Activated B cell treated with CpG ODN at 0.5 μM for 24 hours (primary cell): ENCODE measurements around the gene KCNA2. TPM values are rescaled to one million over a fixed set of nuclear protein-coding genes. Genes with fewer than 3 reads are reported as not detected.

ENCODE experiments used
- ATAC-seq: fragments of 200-7000 bp; cut with Tn5 transposase; one replicate; pipeline ENCODE4 v1.10.0; 2021; ENCODE audit warnings: low read depth, mild to moderate bottlenecking, moderate library complexity
- CTCF ChIA-PET: fragments of 350-600 bp; sonication (Branson Sonifier 250); formaldehyde crosslinking; loops from one replicate; lab custom pipeline; 2021; ENCODE audit warnings: antibody characterized with exemption; lab: Charles Lee
- POLR2A ChIA-PET: fragments of 350-600 bp; sonication (Branson Sonifier 250); formaldehyde crosslinking; loops from one replicate; lab custom pipeline; 2021; ENCODE audit warnings: antibody characterized with exemption; lab: Charles Lee
- DNase-seq: peaks from one replicate; pipeline ENCODE4 v3.0.0; 2022
- H3K27ac Mint-ChIP-seq: one replicate; pipeline ENCODE4 v1.8.0; 2020; ENCODE audit warnings: mixed read lengths
- H3K27me3 Mint-ChIP-seq: one replicate; pipeline ENCODE4 v1.8.0; 2021; ENCODE audit warnings: mixed read lengths
- H3K36me3 Mint-ChIP-seq: one replicate; pipeline ENCODE4 v1.8.0; 2021; ENCODE audit warnings: low read depth, mixed read lengths
- H3K4me1 Mint-ChIP-seq: one replicate; pipeline ENCODE4 v1.8.0; 2021; ENCODE audit warnings: mixed read lengths
- H3K4me3 Mint-ChIP-seq: one replicate; pipeline ENCODE4 v1.8.0; 2020; ENCODE audit warnings: mild to moderate bottlenecking, mixed read lengths
- H3K9me3 Mint-ChIP-seq: one replicate; pipeline ENCODE4 v1.8.0; 2020; ENCODE audit warnings: mixed read lengths
- intact Hi-C: fragments of 100-400 bp; cut with micrococcal nuclease; formaldehyde crosslinking; loops from one replicate; pipeline ENCODE4 v1.15.1; 2024
- total RNA-seq: library from RNA; stranded (reverse); gene quantifications from 2 replicates; pipeline ENCODE4 v1.2.3, GENCODE V29; 2022
- TF ChIP-seq, protein P1 (sequence below): fragments of 200-600 bp; IDR thresholded peaks from one replicate; pipeline ENCODE4 v1.8.0; 2022; ENCODE audit warnings: antibody characterized with exemption, mild to moderate bottlenecking

KCNA2 gene
- total RNA-seq, 1 donor from 2014 or later: 0.13 TPM

DNA sequence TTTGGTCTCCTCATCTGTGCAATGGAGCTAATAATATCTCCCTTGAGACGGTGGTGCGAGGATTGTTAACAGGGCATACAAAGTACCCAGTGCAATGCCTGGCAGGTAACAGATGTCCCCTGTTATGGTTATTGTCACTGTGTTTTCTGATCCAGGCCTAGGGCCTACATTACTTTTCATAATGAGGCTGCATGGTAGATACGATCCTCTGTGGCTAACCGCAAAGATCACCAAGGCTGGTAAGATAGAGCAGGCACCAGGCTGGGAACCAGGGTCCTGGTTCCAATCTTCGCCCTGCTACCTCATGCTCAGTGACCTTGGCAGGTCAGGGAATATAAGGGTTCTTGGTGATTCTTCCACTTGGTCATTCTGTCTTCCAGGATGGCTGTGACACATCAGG is 22.7 kb downstream of the KCNA2 start:
- ATAC-seq (no peak), DNase-seq (no peak)
- H3K27ac Mint-ChIP-seq: no peak overlapping the region
- peaks cover 22% of the 10 kb centered on the region for H3K27me3 Mint-ChIP-seq
- TF ChIP-seq, protein P1, sequence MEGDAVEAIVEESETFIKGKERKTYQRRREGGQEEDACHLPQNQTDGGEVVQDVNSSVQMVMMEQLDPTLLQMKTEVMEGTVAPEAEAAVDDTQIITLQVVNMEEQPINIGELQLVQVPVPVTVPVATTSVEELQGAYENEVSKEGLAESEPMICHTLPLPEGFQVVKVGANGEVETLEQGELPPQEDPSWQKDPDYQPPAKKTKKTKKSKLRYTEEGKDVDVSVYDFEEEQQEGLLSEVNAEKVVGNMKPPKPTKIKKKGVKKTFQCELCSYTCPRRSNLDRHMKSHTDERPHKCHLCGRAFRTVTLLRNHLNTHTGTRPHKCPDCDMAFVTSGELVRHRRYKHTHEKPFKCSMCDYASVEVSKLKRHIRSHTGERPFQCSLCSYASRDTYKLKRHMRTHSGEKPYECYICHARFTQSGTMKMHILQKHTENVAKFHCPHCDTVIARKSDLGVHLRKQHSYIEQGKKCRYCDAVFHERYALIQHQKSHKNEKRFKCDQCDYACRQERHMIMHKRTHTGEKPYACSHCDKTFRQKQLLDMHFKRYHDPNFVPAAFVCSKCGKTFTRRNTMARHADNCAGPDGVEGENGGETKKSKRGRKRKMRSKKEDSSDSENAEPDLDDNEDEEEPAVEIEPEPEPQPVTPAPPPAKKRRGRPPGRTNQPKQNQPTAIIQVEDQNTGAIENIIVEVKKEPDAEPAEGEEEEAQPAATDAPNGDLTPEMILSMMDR: no peak
- intact Hi-C loops: no loop called here
- H3K4me3 Mint-ChIP-seq: no peak overlapping the region
- CTCF ChIA-PET: interaction anchor here (1.4 kb wide), 1 partner anchor 12 kb away, joined by 3 read pairs; no protein-coding TSS in a partner anchor
- H3K9me3 Mint-ChIP-seq: no peaks in the 10 kb centered on the region
- no peaks in the 10 kb centered on the region for H3K4me1 Mint-ChIP-seq
- no peaks in the 10 kb centered on the region for H3K36me3 Mint-ChIP-seq
- POLR2A ChIA-PET: no interaction called here

DNA sequence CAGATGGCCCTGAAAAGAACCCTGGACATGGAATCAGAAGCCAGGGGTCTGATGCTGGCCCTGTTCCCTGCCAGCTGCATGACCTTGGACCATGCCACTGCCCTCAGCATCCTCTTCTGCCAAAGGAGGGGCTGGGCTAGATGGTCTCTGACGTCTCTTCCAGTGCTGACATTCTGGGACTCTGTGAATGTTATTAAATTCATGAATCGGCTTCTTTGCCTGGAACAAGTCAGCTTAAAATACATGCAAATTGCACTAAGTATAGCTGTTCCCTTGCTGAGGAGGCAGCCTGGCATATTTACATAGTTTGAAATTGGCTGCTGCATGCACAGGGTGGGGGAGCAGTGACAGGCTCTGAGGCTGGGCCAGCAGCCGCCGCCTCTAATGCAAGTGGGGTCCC is 23.8 kb downstream of the KCNA2 start:
- Mint-ChIP-seq H3K27me3 (peaks cover 15% of the 10 kb centered on the region), H3K4me1 (no peaks in the 10 kb centered on the region), H3K4me3 (no peak overlapping the region), H3K36me3 (no peaks in the 10 kb centered on the region), H3K9me3 (no peaks in the 10 kb centered on the region), H3K27ac (no peak overlapping the region)
- no peak for ATAC-seq
- ChIA-PET CTCF (interaction anchor here (1.4 kb wide), 1 partner anchor 11 kb away, joined by 3 read pairs; no protein-coding TSS in a partner anchor), POLR2A (no interaction called here)
- TF ChIP-seq, protein P1: no peak
- no peak for DNase-seq
- intact Hi-C loops: no loop called here

DNA sequence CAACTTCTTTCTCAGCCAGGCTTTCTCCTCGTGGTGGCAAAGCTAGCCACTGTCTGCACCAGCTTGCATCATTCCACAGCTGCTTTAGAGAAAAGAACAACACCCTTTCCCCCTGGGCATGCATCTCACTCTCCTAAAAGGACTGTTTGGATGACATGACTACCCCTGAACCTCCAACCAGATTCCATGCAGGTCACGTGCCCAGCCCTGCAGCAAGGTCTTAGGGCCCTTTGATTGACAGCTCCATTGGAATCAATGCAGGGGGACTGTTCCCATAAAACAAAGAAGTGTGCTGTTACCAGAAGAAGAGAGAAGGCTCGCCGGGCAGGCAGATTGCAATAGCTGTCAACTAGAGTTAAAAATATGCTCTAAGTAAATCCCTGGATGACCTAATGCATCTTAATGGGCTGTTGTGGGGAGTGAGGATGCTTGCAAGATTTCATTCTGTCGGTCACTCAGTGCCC is 24.4 kb downstream of the KCNA2 start:
- intact Hi-C loops: no loop called here
- H3K4me1 Mint-ChIP-seq: no peaks in the 10 kb centered on the region
- H3K27ac Mint-ChIP-seq: no peak overlapping the region
- H3K4me3 Mint-ChIP-seq: no peak overlapping the region
- TF ChIP-seq, protein P1: no peak
- H3K27me3 Mint-ChIP-seq: peaks cover 17% of the 10 kb centered on the region
- H3K36me3 Mint-ChIP-seq: no peaks in the 10 kb centered on the region
- DNase-seq (no peak), ATAC-seq (no peak)
- CTCF ChIA-PET: no interaction called here
- no peaks in the 10 kb centered on the region for H3K9me3 Mint-ChIP-seq
- POLR2A ChIA-PET: no interaction called here

DNA sequence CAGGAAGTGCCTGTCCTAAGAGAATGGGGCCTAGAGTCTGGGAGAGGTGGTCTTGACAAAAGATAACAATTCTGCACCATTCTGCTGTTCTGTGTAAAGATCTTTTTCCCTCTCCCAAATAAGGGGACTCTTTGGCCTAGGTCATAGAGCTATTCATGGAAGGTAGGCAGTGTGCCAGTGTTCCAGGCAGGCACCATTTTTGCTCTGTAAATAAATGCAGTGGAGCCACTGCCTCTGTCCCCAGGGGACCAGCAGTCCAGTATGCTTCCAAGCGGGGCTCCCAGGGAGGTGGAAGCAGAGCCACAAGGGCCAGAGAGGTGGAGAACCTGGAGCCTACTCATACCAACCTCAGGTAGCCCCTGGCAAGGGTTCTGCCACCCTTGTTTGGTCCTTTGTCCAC is 25.9 kb downstream of the KCNA2 start:
- POLR2A ChIA-PET: no interaction called here

DNA sequence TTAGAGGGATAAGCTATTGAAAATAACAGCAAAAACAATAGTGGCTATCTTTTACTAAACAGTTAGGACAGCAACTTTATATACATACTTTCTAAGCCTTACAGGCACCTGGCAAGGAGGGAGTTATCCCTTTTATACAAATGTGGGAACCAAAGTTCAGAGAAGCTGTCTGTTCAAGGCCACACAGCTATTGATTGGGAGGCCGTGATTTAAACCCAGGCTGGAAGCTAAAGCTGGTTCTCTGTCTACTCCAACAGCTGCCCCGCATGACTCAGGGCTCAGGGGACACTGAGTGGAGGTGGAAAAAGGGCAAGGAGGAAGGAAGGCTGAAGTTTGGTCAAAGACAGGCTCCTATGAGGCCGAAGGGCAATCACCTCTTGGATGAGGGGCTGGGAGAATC is 26.7 kb downstream of the KCNA2 start:
- Mint-ChIP-seq H3K27ac (no peak overlapping the region), H3K9me3 (no peaks in the 10 kb centered on the region), H3K27me3 (peaks cover 16% of the 10 kb centered on the region), H3K4me1 (no peaks in the 10 kb centered on the region), H3K36me3 (no peaks in the 10 kb centered on the region), H3K4me3 (no peak overlapping the region)
- CTCF ChIA-PET: no interaction called here
- DNase-seq (no peak), ATAC-seq (no peak)
- intact Hi-C loops: no loop called here
- POLR2A ChIA-PET: no interaction called here
- TF ChIP-seq, protein P1: no peak

More for the DNA sequence above, 25.9 kb downstream of the KCNA2 start:
- Mint-ChIP-seq H3K4me1 (no peaks in the 10 kb centered on the region), H3K9me3 (no peaks in the 10 kb centered on the region), H3K4me3 (no peak overlapping the region), H3K27ac (no peak overlapping the region), H3K27me3 (peaks cover 16% of the 10 kb centered on the region), H3K36me3 (no peaks in the 10 kb centered on the region)
- intact Hi-C loops: no loop called here
- CTCF ChIA-PET: no interaction called here
- TF ChIP-seq, protein P1: no peak
- DNase-seq (no peak), ATAC-seq (no peak)
